HepG2 (cell line): ENCODE measurements around the gene CCT6A. TPM values are rescaled to one million over a fixed set of nuclear protein-coding genes. Genes with fewer than 3 reads are reported as not detected.
A peak's percentile ranks its signal among the peaks of the same experiment; 100 is the strongest.

Experiments used
- ATF2 ChIP-seq: sonication (generic); formaldehyde crosslinking; IDR thresholded peaks from 2 replicates; pipeline ENCODE4 v1.4.0; 2020; ENCODE audit warnings: missing genetic modification reagents
- BRCA1 ChIP-seq: sonication (generic); formaldehyde crosslinking; IDR thresholded peaks from 2 replicates; pipeline ENCODE4 v1.4.0; 2020; ENCODE audit warnings: missing genetic modification reagents
- CCDC6 ChIP-seq: sonication (generic); formaldehyde crosslinking; IDR thresholded peaks from 2 replicates; pipeline ENCODE4 v1.8.1; 2022; ENCODE audit warnings: mild to moderate bottlenecking, missing genetic modification reagents, moderate library complexity
- CENPT ChIP-seq: sonication (generic); formaldehyde crosslinking; IDR thresholded peaks from 2 replicates; pipeline ENCODE4 v1.8.0; 2022; ENCODE audit warnings: low read depth, mild to moderate bottlenecking, moderate library complexity, missing genetic modification reagents
- CREB1 ChIP-seq, 2 experiments: fragments of 450-650 bp in 1 of 2; IDR thresholded peaks; 2 replicates each; pipeline ENCODE4 v1.6.1; 2016 to 2017; ENCODE audit warnings: control low read depth in 1 of 2, mild to moderate bottlenecking in 1 of 2, missing compliant biosample characterization in 1 of 2, missing genetic modification characterization in 1 of 2
- CTCF ChIP-seq: sonication (generic); formaldehyde crosslinking; IDR thresholded peaks from 2 replicates; pipeline ENCODE4 v1.5.0; 2020; ENCODE audit warnings: mild to moderate bottlenecking, missing genetic modification reagents, moderate library complexity
- FOXP1 ChIP-seq, 2 experiments: fragments of 450-650 bp in 1 of 2; IDR thresholded peaks; 2 replicates each; pipeline ENCODE4 v1.6.1; 2017 to 2018; ENCODE audit warnings: antibody characterized with exemption in 1 of 2
- FOXP4 ChIP-seq: sonication (generic); formaldehyde crosslinking; IDR thresholded peaks from 2 replicates; pipeline ENCODE4 v1.4.0; 2020; ENCODE audit warnings: missing genetic modification reagents
- HDAC1 ChIP-seq: sonication (generic); formaldehyde crosslinking; IDR thresholded peaks from 2 replicates; pipeline ENCODE4 v1.5.1; 2020; ENCODE audit warnings: mild to moderate bottlenecking, missing genetic modification reagents
- POGZ ChIP-seq: sonication (generic); formaldehyde crosslinking; IDR thresholded peaks from 2 replicates; pipeline ENCODE4 v1.4.0; 2020; ENCODE audit warnings: mild to moderate bottlenecking, missing genetic modification reagents
- SMC3 ChIP-seq: IDR thresholded peaks from 2 replicates; pipeline ENCODE4 v1.6.1; 2011; ENCODE audit warnings: low read length, improper control_type of control experiment
- XRCC5 ChIP-seq: fragments of 200-400 bp; formaldehyde crosslinking; optimal IDR thresholded peaks from 2 replicates; pipeline ENCODE3; 2017; ENCODE audit warnings: mild to moderate bottlenecking, low read length
- ZBTB33 ChIP-seq: sonication (generic); formaldehyde crosslinking; IDR thresholded peaks from 2 replicates; pipeline ENCODE4 v1.4.0; 2020; ENCODE audit warnings: missing genetic modification reagents
- ZBTB38 ChIP-seq: sonication (generic); formaldehyde crosslinking; IDR thresholded peaks from 2 replicates; pipeline ENCODE4 v1.5.1; 2020; ENCODE audit warnings: mild to moderate bottlenecking, missing genetic modification reagents
- ZNF503 ChIP-seq: sonication (generic); formaldehyde crosslinking; IDR thresholded peaks from 2 replicates; pipeline ENCODE4 v1.4.0; 2020; ENCODE audit warnings: missing genetic modification reagents
- ZNF644 ChIP-seq: IDR thresholded peaks from 2 replicates; pipeline ENCODE4 v1.6.1; 2016; ENCODE audit warnings: low read depth
- ZNF670 ChIP-seq: sonication (generic); formaldehyde crosslinking; IDR thresholded peaks from 2 replicates; pipeline ENCODE4 v1.8.0; 2022; ENCODE audit warnings: mild to moderate bottlenecking, missing genetic modification reagents, borderline replicate concordance
- ZSCAN5A ChIP-seq: sonication (generic); formaldehyde crosslinking; IDR thresholded peaks from 2 replicates; pipeline ENCODE4 v1.8.0; 2022; ENCODE audit warnings: mild to moderate bottlenecking, missing genetic modification reagents, borderline replicate concordance
- polyA plus RNA-seq, 8 experiments: library from polyadenylated mRNA; depleted of rRNA in 3 of 8; stranded (reverse) in 7 of 8; unstranded in 1 of 8; fragments of >200 nt; fragmentation: Illumina TruSeq in 4 of 8; extraction: Trizol in 4 of 8; gene quantifications; 2 replicates each; pipeline versions ENCODE4 v1.2.1 to v1.2.3, GENCODE V29; 2011 to 2016; ENCODE audit warnings: low read depth in 4 of 8, missing spikeins in 1 of 8, mixed read lengths in 1 of 8; ENCODE audit not compliant: insufficient read depth in 1 of 8
- total RNA-seq, 5 experiments: library from RNA; depleted of rRNA; stranded (reverse); fragments of >200 nt; fragmentation: Illumina TruSeq; extraction: Trizol; gene quantifications; 2 replicates each; pipeline ENCODE4 v1.2.3, GENCODE V29; 2016; ENCODE audit warnings: low read depth in 1 of 5

The CCT6A gene
- total and polyA plus RNA-seq, 2 of the 13 experiments (the other 11 are each of a cell fraction or from before 2014, with no cell fraction given) = 219 to 292 TPM

GRCh38 chr7:56079450-56080185, 28.1 kb downstream of the CCT6A start (continued):
- TF ChIP-seq ZNF644 (CRISPR knock-in tag) (no peak), BRCA1 (CRISPR knock-in tag) (no peak), ZNF670 (0 out of 2 replicates have a peak, but pooled peaks have one; percentile 40), XRCC5 (peak; percentile 95), CENPT (CRISPR knock-in tag) (no peak), ATF2 (no peak), SMC3 (peak; percentile 4; the same call in 1 of the 2 replicates), FOXP4 (CRISPR knock-in tag) (peak; percentile 72), ZSCAN5A (0 out of 2 replicates have a peak, but pooled peaks have one; percentile 42), CCDC6 (CRISPR knock-in tag) (0 out of 2 replicates have a peak, but pooled peaks have one; percentile 45), ZBTB33 (CRISPR knock-in tag) (peak; percentile 95), HDAC1 (CRISPR knock-in tag) (peak; percentile 50), ZBTB38 (CRISPR knock-in tag) (peak; percentile 50; the same call in 1 of the 2 replicates), FOXP1 (IDR thresholded peaks at IDR 0.05) (no peak), FOXP1 (CRISPR knock-in tag; IDR thresholded peaks at IDR 0.05) (peak; percentile 81), CREB1 (IDR thresholded peaks at IDR 0.05) (no peak), CREB1 (CRISPR knock-in tag; IDR thresholded peaks at IDR 0.05) (no peak), ZNF503 (CRISPR knock-in tag) (no peak), CTCF (CRISPR knock-in tag) (peak; percentile 73), POGZ (CRISPR knock-in tag) (peak; percentile 16; the same call in 1 of the 2 replicates)
